Bronchus fibroblast of lung (primary cell): ENCODE data around the gene SH3BP5L. TPM values are rescaled to one million over a fixed set of nuclear protein-coding genes. Genes with fewer than 3 reads are reported as not detected.

Source experiments
- total RNA-seq: library from RNA; depleted of rRNA; stranded (reverse); fragments of >200 nt; gene quantifications from 2 replicates; pipeline ENCODE4 v1.2.3, GENCODE V29; 2015

SH3BP5L gene
- 17.5 and 21.7 TPM in 2 replicates for total RNA-seq

DNA sequence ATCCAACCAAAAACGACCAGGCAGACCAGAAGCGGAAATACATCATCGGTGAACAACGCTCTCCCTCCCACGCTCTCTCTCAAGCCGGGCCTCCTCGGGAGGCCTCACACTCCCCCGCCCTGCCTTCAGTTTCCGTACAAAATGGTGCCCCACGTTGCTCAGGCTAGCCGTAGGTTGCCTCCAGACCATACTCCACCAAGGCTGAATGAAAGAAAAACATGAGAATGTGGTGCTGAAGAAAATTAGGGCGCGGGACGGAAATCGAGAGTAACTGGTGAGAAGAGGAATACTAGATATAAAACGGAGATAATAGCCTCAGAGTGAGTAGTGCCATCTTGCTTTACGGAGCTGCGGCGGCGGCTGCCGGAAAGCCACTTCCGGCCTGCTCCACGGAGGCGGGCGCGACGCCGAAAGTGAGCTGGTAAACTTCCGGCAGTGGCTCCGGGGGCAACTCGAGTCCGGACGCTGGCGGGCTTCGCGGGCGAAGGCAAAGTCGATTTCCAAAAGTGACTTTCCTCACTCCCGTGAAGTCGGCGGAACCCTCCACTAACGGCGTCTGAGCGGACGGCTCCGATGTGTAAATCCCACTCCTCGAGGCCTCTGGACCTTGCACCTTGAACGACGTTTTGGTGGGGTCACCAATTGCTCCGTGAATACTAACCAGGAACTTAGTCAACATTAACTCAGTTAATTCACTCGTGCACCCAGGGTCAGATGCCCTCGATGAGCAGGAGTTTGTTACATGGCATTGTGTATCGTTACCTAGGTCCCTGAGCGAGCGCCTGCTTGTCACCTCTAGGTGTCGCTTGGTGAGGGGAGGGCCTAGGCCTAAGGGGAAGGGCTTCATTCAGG lies at the start of gene SH3BP5L:
SH3BP5L (minus strand) TSS at position 7 of the 852 bp plus-strand sequence. CDS start 980 bp downstream, outside the sequence.

DNA sequence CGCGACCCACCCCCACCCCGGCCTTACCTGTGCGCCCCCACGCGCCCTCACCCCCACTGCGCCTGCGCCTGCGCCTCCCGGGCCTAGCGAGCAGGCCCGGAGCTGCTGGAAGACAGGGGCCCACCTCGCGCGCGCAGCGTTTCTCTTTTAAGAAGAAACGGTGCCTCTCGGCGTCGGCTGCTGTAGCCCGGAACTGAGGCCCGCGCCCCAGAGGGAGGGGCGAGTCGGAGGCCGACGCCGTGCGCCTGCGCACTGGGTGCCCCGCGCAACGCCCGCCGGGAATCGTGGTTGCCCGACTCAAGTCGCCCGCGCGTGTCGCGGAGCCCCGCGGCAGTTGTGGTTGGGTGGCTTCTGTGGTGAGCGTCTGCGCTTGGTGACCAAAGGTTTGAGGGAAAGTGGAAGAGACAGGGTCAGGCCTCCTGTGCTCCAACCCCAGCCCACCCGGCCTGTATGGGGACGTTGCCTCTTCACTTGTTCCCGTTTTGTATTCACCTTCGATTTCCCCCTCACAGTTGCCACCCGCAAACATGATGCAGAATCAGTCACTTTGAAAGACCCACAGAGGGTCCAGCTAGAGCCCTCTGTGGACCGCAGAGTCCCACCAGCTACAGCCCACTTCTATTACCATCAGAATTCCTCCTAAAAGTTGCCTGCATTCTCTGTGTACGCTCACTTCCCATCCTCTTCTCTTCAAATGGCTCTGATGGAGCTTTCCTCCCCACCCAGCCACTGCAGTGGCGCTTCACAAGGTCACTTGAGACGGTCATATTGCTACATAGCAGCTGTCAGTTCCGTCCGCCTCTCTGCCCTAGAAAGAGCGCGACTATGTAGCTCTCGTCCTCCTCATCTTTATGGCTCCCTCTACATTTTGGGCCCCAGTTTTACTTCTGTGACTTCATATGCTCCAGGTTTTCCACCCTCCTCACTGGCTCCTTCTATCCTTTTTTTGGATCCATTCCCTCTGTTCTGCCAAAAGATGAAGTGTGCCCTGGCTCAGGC lies 33.5 kb upstream of the SH3BP5L start, which contains the start of gene ZNF692:
ZNF692 (minus strand) TSS at position 195 of the 999 bp plus-strand sequence. CDS start 776 bp downstream, outside the sequence.

DNA sequence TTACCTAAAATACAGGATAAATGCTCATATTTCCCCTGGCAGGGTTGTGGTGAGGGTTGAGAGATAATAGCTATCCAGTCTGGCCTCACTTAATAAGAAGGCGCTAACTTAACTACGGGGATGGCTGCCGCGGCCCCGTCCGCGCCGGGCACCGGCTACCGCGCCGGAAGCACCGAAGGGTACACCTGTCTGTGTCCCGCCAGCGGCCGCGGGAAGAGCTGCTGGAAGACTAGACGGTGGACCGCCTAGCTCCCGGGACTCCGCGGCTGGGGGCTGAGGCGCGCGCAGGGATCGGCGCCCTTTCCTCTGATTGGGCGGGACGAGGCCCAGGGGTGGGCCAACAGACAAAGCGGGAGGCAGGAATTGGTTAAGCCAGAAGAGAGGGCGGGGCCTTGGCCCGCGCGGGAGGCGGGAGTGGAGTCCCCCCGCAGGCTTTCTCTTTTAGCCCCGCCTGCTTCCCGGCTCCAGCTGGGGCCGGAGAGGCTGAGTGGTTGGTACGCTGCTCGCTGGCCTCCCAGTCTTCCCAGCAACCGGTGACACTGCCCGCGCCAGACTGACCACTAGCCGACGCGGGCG lies 12.2 kb upstream of the SH3BP5L start, which contains the start of gene ZNF672:
ZNF672 (plus strand) TSS at position 444 of the 576 bp plus-strand sequence. CDS start 9,051 bp downstream, outside the sequence.

Other genes starting within 250 kb of the SH3BP5L start
- not detected in 2 replicates for gene OR2T10, start 228.2 kb downstream of the SH3BP5L start, total RNA-seq
- not detected in 2 replicates for gene OR2T11, start 190.8 kb downstream of the SH3BP5L start, total RNA-seq
- gene OR2T35, start 180.6 kb downstream of the SH3BP5L start, total RNA-seq: not detected in 2 replicates
- gene OR2T27, start 170.4 kb downstream of the SH3BP5L start, total RNA-seq: not detected in 2 replicates
- gene OR14I1, start 123.1 kb downstream of the SH3BP5L start, total RNA-seq: not detected in 2 replicates
- not detected in 2 replicates for gene LYPD8, start 70.2 kb downstream of the SH3BP5L start, total RNA-seq
- 14.7 and 15.0 TPM in 2 replicates for gene ZNF672, start 12.3 kb upstream of the SH3BP5L start, total RNA-seq
- 20.0 and 30.8 TPM in 2 replicates for gene ZNF692, start 33.2 kb upstream of the SH3BP5L start, total RNA-seq
- 3.3 and 3.4 TPM in 2 replicates for gene PGBD2, start 80.3 kb upstream of the SH3BP5L start, total RNA-seq